ENCODE data around the gene SREBF1. TPM values are rescaled to one million over a fixed set of nuclear protein-coding genes. Genes with fewer than 3 reads are reported as not detected.

The SREBF1 gene
- total RNA-seq, 1 donor from 2014 or later: 51.6 TPM

GRCh38 chr17:17837966-17838962 is 1.5 kb upstream of the SREBF1 start:
- FAIRE-seq (no peak), DNase-seq (ENCODE audit: low read depth) (peak; percentile 55)
- Histone ChIP-seq H3K4me3 (ENCODE audit: low read depth, low read length) (no peak overlapping the region), H3K36me3 (ENCODE audit: control insufficient read depth, insufficient read depth, low read length) (peaks cover 11% of the 10 kb centered on the region), H3K27me3 (ENCODE audit: control insufficient read depth, insufficient read depth, low read length) (no peaks in the 10 kb centered on the region)
- no peak for TF ChIP-seq CTCF (IDR thresholded peaks at IDR 0.05; ENCODE audit: insufficient read depth, low read length, severe bottlenecking)

DNA sequence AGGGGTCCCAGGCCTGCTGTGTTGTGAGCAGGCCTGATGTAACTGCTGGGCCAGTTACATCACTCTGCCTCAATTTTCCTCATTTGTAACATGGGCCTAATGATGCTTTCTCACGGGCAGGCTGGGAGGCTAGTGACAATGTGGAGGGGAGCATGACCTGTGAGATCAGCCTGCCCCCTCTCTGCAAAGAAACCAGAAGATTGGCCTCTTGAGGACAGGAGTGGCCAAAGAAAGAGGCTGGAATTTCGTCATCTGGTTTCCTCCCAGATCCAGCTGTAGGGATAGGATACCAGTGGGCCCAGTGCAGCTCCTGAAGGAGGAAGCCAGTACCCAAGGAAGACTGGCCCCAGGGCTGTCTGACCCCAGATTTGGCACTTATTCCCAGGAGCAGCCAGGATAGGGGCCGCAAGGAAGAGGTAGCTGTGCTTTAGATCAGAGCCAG is 615 bp upstream of the SREBF1 start:
- peaks cover 11% of the 10 kb centered on the region for H3K36me3 ChIP-seq (ENCODE audit: control insufficient read depth, insufficient read depth, low read length)
- FAIRE-seq (peak; percentile 18), DNase-seq (ENCODE audit: low read depth) (peak; percentile 61)
- no peaks in the 10 kb centered on the region for H3K27me3 ChIP-seq (ENCODE audit: control insufficient read depth, insufficient read depth, low read length)
- TF ChIP-seq CTCF (IDR thresholded peaks at IDR 0.05; ENCODE audit: insufficient read depth, low read length, severe bottlenecking): no peak
- peak overlapping the region; percentile 96 for H3K4me3 ChIP-seq (ENCODE audit: low read depth, low read length)

- Histone ChIP-seq H3K36me3 (ENCODE audit: control insufficient read depth, insufficient read depth, low read length) (peaks cover 21% of the 10 kb centered on the region), H3K4me3 (ENCODE audit: low read depth, low read length) (peak overlapping the region; percentile 96), H3K27me3 (ENCODE audit: control insufficient read depth, insufficient read depth, low read length) (no peaks in the 10 kb centered on the region)
- TF ChIP-seq CTCF (IDR thresholded peaks at IDR 0.05; ENCODE audit: insufficient read depth, low read length, severe bottlenecking): no peak
- peak; percentile 83 for DNase-seq (ENCODE audit: low read depth)
- FAIRE-seq: no peak
Observed at GRCh38 chr17:17836250-17836817, 452 bp downstream of the SREBF1 start.

- Histone ChIP-seq H3K36me3 (ENCODE audit: control insufficient read depth, insufficient read depth, low read length) (peaks cover 26% of the 10 kb centered on the region), H3K27me3 (ENCODE audit: control insufficient read depth, insufficient read depth, low read length) (no peaks in the 10 kb centered on the region), H3K4me3 (ENCODE audit: low read depth, low read length) (peak overlapping the region; percentile 96)
- DNase-seq (ENCODE audit: low read depth) (no peak), FAIRE-seq (no peak)
- TF ChIP-seq CTCF (IDR thresholded peaks at IDR 0.05; ENCODE audit: insufficient read depth, low read length, severe bottlenecking): no peak
Observed at GRCh38 chr17:17835415-17836249, 1.2 kb downstream of the SREBF1 start.

DNA sequence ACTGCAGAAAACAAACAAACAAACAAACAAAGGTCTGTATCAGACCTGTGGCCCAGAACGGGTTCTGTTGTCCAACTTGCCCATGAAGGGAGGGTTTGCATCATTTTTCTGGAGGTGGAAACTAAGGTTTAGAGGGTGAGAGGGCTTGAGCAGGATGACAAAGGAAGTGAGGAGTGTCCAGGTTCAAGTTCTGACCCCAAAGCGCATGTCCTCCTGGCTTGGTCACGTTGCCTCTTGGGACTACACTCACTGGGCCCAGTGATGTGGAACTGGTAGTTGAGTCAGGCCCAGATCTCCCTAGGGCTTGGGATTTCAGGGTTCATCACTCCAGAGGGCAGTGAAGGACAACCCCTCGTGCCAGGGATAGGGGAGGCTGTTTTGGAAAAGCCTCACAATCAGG is 1.8 kb downstream of the SREBF1 start:
- Histone ChIP-seq H3K36me3 (ENCODE audit: control insufficient read depth, insufficient read depth, low read length) (peaks cover 26% of the 10 kb centered on the region), H3K27me3 (ENCODE audit: control insufficient read depth, insufficient read depth, low read length) (no peaks in the 10 kb centered on the region), H3K4me3 (ENCODE audit: low read depth, low read length) (peak overlapping the region; percentile 96)
- no peak for FAIRE-seq
- DNase-seq (ENCODE audit: low read depth): no peak
- no peak for TF ChIP-seq CTCF (IDR thresholded peaks at IDR 0.05; ENCODE audit: insufficient read depth, low read length, severe bottlenecking)
